Measurements from ENCODE around the gene TAGAP.

DNA sequence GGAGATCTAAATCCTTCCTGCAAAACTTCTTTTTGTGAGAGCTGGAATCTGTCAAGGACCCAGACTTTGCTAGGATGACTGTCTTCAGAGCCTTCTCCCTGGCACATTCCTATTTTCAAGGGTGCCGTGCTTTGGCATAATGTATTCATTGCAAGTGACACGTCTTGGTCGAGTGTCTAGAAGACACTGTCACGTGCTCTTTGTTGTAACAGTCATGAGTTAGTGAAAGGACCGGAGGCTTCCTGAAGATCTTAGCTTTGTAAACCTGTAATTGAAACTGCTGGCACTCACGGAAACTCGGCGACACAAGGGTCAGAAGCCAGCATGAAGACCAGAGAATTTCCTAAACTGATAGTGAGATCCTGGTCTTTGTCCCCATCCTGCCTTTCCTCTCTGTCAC is 19.7 kb upstream of the TAGAP start:
- TF ChIP-seq, protein P1, sequence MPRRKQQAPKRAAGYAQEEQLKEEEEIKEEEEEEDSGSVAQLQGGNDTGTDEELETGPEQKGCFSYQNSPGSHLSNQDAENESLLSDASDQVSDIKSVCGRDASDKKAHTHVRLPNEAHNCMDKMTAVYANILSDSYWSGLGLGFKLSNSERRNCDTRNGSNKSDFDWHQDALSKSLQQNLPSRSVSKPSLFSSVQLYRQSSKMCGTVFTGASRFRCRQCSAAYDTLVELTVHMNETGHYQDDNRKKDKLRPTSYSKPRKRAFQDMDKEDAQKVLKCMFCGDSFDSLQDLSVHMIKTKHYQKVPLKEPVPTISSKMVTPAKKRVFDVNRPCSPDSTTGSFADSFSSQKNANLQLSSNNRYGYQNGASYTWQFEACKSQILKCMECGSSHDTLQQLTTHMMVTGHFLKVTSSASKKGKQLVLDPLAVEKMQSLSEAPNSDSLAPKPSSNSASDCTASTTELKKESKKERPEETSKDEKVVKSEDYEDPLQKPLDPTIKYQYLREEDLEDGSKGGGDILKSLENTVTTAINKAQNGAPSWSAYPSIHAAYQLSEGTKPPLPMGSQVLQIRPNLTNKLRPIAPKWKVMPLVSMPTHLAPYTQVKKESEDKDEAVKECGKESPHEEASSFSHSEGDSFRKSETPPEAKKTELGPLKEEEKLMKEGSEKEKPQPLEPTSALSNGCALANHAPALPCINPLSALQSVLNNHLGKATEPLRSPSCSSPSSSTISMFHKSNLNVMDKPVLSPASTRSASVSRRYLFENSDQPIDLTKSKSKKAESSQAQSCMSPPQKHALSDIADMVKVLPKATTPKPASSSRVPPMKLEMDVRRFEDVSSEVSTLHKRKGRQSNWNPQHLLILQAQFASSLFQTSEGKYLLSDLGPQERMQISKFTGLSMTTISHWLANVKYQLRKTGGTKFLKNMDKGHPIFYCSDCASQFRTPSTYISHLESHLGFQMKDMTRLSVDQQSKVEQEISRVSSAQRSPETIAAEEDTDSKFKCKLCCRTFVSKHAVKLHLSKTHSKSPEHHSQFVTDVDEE (CRISPR knock-in tag; IDR thresholded peaks at IDR 0.05) = no peak
- TF ChIP-seq ZFP30 (CRISPR knock-in tag; IDR thresholded peaks at IDR 0.05) (no peak), SNAI2 (CRISPR knock-in tag; IDR thresholded peaks at IDR 0.05) (no peak), ZC3H10 (CRISPR knock-in tag; IDR thresholded peaks at IDR 0.05) (no peak), TOX (CRISPR knock-in tag; IDR thresholded peaks at IDR 0.05; ENCODE audit: borderline replicate concordance) (no peak), ZFP3 (CRISPR knock-in tag; IDR thresholded peaks at IDR 0.05) (no peak), ZNF70 (CRISPR knock-in tag; IDR thresholded peaks at IDR 0.05) (no peak), ISL1 (CRISPR knock-in tag; IDR thresholded peaks at IDR 0.05) (no peak)
- TF ChIP-seq, protein P2, sequence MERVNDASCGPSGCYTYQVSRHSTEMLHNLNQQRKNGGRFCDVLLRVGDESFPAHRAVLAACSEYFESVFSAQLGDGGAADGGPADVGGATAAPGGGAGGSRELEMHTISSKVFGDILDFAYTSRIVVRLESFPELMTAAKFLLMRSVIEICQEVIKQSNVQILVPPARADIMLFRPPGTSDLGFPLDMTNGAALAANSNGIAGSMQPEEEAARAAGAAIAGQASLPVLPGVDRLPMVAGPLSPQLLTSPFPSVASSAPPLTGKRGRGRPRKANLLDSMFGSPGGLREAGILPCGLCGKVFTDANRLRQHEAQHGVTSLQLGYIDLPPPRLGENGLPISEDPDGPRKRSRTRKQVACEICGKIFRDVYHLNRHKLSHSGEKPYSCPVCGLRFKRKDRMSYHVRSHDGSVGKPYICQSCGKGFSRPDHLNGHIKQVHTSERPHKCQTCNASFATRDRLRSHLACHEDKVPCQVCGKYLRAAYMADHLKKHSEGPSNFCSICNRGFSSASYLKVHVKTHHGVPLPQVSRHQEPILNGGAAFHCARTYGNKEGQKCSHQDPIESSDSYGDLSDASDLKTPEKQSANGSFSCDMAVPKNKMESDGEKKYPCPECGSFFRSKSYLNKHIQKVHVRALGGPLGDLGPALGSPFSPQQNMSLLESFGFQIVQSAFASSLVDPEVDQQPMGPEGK (CRISPR knock-in tag; IDR thresholded peaks at IDR 0.05; ENCODE audit: borderline replicate concordance) = no peak

Measured in SK-N-SH treated with all-trans-retinoic acid at 6 μM for 48 hours (cell line).